SK-N-MC (cell line): Measurements from ENCODE around the gene CLEC19A.

ENCODE experiments used
- EZH2 ChIP-seq: fragments of 200-600 bp; sonication (generic); IDR thresholded peaks from one replicate; pipeline ENCODE4 v1.6.1; 2017; ENCODE audit warnings: antibody characterized with exemption
- FOXP2 ChIP-seq: optimal IDR thresholded peaks from 2 replicates; pipeline ENCODE3; 2011; ENCODE audit warnings: mild to moderate bottlenecking, moderate library complexity; ENCODE audit not compliant: insufficient read depth; ENCODE audit errors: extremely low read length, control extremely low read depth
- POLR2AphosphoS5 ChIP-seq: IDR thresholded peaks from 2 replicates; pipeline ENCODE4 v1.6.1; 2012; ENCODE audit warnings: mild to moderate bottlenecking, low read depth, low read length, borderline replicate concordance

GRCh38 chr16:19329932-19330331, 44.4 kb downstream of the CLEC19A start:
- TF ChIP-seq EZH2 (no peak), POLR2AphosphoS5 (no peak), FOXP2 (no peak)
